HEK293 (cell line): Measurements from ENCODE around the gene CASS4.
"Not testable (repeated sequence)": the region's sequence is repeated elsewhere in the genome, so short reads cannot be mapped to it uniquely, and the experiment has no call there.

Experiments used
- CTCF ChIA-PET: fragments of 350-600 bp; formaldehyde crosslinking; extraction: SDS; loops from one replicate; lab custom pipeline; 2021; ENCODE audit warnings: antibody characterized with exemption; lab: Yijun Ruan, JAX
- POLR2A ChIA-PET: fragments of 300-600 bp; formaldehyde crosslinking; extraction: SDS; loops from one replicate; lab custom pipeline; 2020; ENCODE audit warnings: antibody characterized with exemption, inconsistent platforms; lab: Yijun Ruan, JAX
- H3K27ac ChIP-seq: fragments of 200-500 bp; sonication (Bioruptor generic); 2 replicates; pipeline ENCODE4 v1.5.1; 2014; ENCODE audit warnings: low read depth, low read length, control low read depth, inconsistent platforms; ENCODE audit errors: extremely low read depth
- H3K36me3 ChIP-seq, 2 experiments: fragments of 200-500 bp in 1 of 2; sonication (Bioruptor generic) in 1 of 2; 1 replicate in 1 of 2; 2 replicates in 1 of 2; pipeline ENCODE4 v1.5.1; 2014 to 2017; ENCODE audit warnings: inconsistent platforms in 2 of 2, low read length in 2 of 2; ENCODE audit not compliant: control insufficient read depth in 2 of 2, insufficient read depth in 1 of 2
- H3K4me1 ChIP-seq: fragments of 200-500 bp; sonication (Bioruptor generic); 2 replicates; pipeline ENCODE4 v1.5.1; 2014; ENCODE audit warnings: mild to moderate bottlenecking, low read length, inconsistent platforms; ENCODE audit not compliant: control insufficient read depth, insufficient read depth
- H3K4me3 ChIP-seq: 2 replicates; pipeline ENCODE4 v1.5.1; 2011; ENCODE audit warnings: low read depth, mild to moderate bottlenecking, control low read depth, low read length, moderate library complexity
- H3K9me3 ChIP-seq: fragments of 200-500 bp; sonication (Bioruptor generic); 2 replicates; pipeline ENCODE4 v1.5.1; 2014; ENCODE audit warnings: low read depth, low read length, inconsistent platforms; ENCODE audit not compliant: control insufficient read depth, insufficient read depth
- GFI1B ChIP-seq: fragments of 450-650 bp; formaldehyde crosslinking; IDR thresholded peaks from 2 replicates; pipeline ENCODE4 v1.5.1; 2016; ENCODE audit warnings: missing biosample characterization, missing genetic modification characterization
- KLF16 ChIP-seq: fragments of 450-650 bp; formaldehyde crosslinking; IDR thresholded peaks from 2 replicates; pipeline ENCODE4 v1.5.1; 2017; ENCODE audit warnings: missing biosample characterization, missing genetic modification characterization
- MZF1 ChIP-seq: fragments of 450-650 bp; formaldehyde crosslinking; IDR thresholded peaks from 2 replicates; pipeline ENCODE4 v1.5.1; 2017; ENCODE audit warnings: missing biosample characterization, missing genetic modification characterization, borderline replicate concordance
- REPIN1 ChIP-seq: fragments of 450-650 bp; formaldehyde crosslinking; IDR thresholded peaks from 2 replicates; pipeline ENCODE4 v1.5.1; 2017; ENCODE audit warnings: missing biosample characterization, missing genetic modification characterization, low read depth
- SP2 ChIP-seq: fragments of 450-650 bp; formaldehyde crosslinking; IDR thresholded peaks from 2 replicates; pipeline ENCODE4 v1.5.1; 2016; ENCODE audit warnings: missing biosample characterization, missing genetic modification characterization
- ZFP69B ChIP-seq: fragments of 450-650 bp; formaldehyde crosslinking; IDR thresholded peaks from 2 replicates; pipeline ENCODE4 v1.5.1; 2016; ENCODE audit warnings: missing biosample characterization, missing genetic modification characterization
- ZNF174 ChIP-seq: fragments of 450-650 bp; formaldehyde crosslinking; IDR thresholded peaks from 2 replicates; pipeline ENCODE4 v1.5.0; 2017; ENCODE audit warnings: missing biosample characterization, mild to moderate bottlenecking, missing genetic modification characterization
- ZNF248 ChIP-seq: fragments of 450-650 bp; formaldehyde crosslinking; IDR thresholded peaks from 2 replicates; pipeline ENCODE4 v1.5.1; 2017; ENCODE audit warnings: missing biosample characterization, missing genetic modification characterization
- ZNF311 ChIP-seq: fragments of 450-650 bp; formaldehyde crosslinking; IDR thresholded peaks from 2 replicates; pipeline ENCODE4 v1.5.1; 2017; ENCODE audit warnings: missing biosample characterization, missing genetic modification characterization, borderline replicate concordance
- ZNF324 ChIP-seq: fragments of 450-650 bp; formaldehyde crosslinking; IDR thresholded peaks from 2 replicates; pipeline ENCODE4 v1.5.1; 2016; ENCODE audit warnings: missing biosample characterization, missing genetic modification characterization
- ZNF837 ChIP-seq: fragments of 450-650 bp; formaldehyde crosslinking; IDR thresholded peaks from 2 replicates; pipeline ENCODE4 v1.5.1; 2016; ENCODE audit warnings: missing biosample characterization, missing genetic modification characterization
- ZSCAN23 ChIP-seq: fragments of 450-650 bp; formaldehyde crosslinking; IDR thresholded peaks from 2 replicates; pipeline ENCODE4 v1.5.1; 2016; ENCODE audit warnings: missing biosample characterization, missing genetic modification characterization
- TF ChIP-seq, protein P1 (sequence below): fragments of 450-650 bp; formaldehyde crosslinking; IDR thresholded peaks from 2 replicates; pipeline ENCODE4 v1.5.1; 2016; ENCODE audit warnings: missing biosample characterization, missing genetic modification characterization
- TF ChIP-seq, protein P2 (sequence below): IDR thresholded peaks from 2 replicates; pipeline ENCODE4 v1.6.1; 2011; ENCODE audit warnings: mild to moderate bottlenecking, low read depth, low read length, borderline replicate concordance
- TF ChIP-seq, protein P3 (sequence below): fragments of 450-650 bp; IDR thresholded peaks from 2 replicates; pipeline ENCODE4 v1.5.1; 2018; ENCODE audit warnings: missing biosample characterization, missing genetic modification characterization

CASS4 gene

DNA sequence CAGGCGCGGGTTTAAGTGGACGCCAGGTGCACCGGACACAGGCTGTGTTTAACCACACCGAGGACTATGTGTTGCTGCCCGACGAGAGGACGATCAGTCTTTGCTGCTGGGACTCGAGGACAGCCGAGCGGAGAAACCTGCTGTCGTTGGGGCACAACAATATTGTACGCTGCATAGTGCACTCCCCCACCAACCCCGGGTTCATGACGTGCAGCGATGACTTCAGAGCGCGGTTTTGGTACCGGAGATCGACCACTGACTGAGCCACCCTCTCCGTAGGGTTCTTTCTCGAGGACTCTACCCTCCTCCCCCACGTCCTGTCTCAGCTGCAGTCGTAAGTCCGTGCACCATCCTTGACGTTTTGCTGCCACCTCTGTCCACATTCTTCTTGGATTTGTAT lies 8.6 kb upstream of the CASS4 start:
- ChIA-PET POLR2A (no interaction called here), CTCF (interaction anchor here (1.5 kb wide), 1 partner anchor 11 kb away, joined by 5 read pairs; the partner anchor contains the start of genes AURKA and CSTF1)
- H3K36me3 ChIP-seq: peaks cover 70 to 93% of the 10 kb centered on the region in 2 experiments
- no peaks in the 10 kb centered on the region for H3K4me1 ChIP-seq
- H3K27ac ChIP-seq: no peak overlapping the region
- H3K4me3 ChIP-seq: no peak overlapping the region
- TF ChIP-seq ZNF837 (tag by site-specific recombination): no peak
- TF ChIP-seq, protein P1, sequence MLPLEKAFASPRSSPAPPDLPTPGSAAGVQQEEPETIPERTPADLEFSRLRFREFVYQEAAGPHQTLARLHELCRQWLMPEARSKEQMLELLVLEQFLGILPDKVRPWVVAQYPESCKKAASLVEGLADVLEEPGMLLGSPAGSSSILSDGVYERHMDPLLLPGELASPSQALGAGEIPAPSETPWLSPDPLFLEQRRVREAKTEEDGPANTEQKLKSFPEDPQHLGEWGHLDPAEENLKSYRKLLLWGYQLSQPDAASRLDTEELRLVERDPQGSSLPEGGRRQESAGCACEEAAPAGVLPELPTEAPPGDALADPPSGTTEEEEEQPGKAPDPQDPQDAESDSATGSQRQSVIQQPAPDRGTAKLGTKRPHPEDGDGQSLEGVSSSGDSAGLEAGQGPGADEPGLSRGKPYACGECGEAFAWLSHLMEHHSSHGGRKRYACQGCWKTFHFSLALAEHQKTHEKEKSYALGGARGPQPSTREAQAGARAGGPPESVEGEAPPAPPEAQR (tag by site-specific recombination): no peak
- TF ChIP-seq, all 188 proteins: peak for 0
- H3K9me3 ChIP-seq: no peaks in the 10 kb centered on the region

DNA sequence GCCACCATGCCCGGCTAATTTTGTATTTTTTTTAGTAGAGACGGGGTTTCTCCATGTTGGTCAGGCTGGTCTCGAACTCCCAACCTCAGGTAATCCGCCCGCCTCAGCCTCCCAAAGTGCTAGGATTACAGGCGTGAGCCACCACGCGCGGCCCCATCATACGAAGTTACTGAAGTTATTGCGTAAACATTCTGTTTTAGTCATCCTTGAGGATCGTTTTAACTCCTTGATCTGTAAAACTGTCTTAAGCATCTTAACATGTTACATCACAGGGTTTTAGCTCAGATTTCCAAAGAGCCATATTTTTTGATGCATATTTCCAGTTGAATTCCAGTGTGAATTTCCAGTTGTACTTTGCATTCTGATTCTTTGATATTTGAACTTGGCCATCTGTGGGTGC lies 6.7 kb upstream of the CASS4 start:
- H3K9me3 ChIP-seq, H3K4me3 ChIP-seq, H3K4me1 ChIP-seq, H3K27ac ChIP-seq, POLR2A ChIA-PET: not testable (repeated sequence)
- H3K36me3 ChIP-seq: peaks cover 61 to 90% of the 10 kb centered on the region in 2 experiments
- CTCF ChIA-PET: interaction anchor here (0.6 to 1.3 kb wide), 3 partner anchors 10 to 884 kb away, joined by 3 to 4 read pairs (median 3); no protein-coding TSS in a partner anchor

DNA sequence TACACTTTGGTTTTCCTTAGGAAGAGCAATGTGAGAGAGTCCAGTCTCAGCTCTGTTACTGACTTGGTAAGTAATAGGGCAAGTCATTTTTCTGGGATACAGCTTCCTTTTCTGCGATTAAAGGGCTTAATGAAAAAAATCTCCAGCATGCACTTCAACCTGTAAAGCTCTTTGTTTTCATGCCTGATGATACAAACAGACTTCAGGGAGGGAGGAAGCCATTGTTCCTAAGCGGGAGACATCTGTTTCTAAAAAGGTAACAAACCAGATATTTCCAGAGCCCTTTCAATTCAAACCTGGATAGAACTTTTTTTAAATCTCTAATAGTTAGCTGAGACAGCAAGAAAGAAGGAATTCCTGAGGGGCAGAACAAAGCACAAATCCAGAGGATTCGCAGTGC lies 5.2 kb upstream of the CASS4 start:
- no peak overlapping the region for H3K4me3 ChIP-seq
- H3K27ac ChIP-seq: no peak overlapping the region
- ChIA-PET POLR2A (no interaction called here), CTCF (no interaction called here)
- H3K4me1 ChIP-seq: no peaks in the 10 kb centered on the region
- H3K36me3 ChIP-seq: peaks cover 53 to 75% of the 10 kb centered on the region in 2 experiments
- TF ChIP-seq REPIN1 (no peak), ZSCAN23 (tag by site-specific recombination) (no peak), KLF16 (tag by site-specific recombination) (no peak), ZNF311 (tag by site-specific recombination) (no peak), MZF1 (no peak), SP2 (tag by site-specific recombination) (no peak), ZNF248 (no peak), ZFP69B (tag by site-specific recombination) (no peak)
- TF ChIP-seq, protein P2, sequence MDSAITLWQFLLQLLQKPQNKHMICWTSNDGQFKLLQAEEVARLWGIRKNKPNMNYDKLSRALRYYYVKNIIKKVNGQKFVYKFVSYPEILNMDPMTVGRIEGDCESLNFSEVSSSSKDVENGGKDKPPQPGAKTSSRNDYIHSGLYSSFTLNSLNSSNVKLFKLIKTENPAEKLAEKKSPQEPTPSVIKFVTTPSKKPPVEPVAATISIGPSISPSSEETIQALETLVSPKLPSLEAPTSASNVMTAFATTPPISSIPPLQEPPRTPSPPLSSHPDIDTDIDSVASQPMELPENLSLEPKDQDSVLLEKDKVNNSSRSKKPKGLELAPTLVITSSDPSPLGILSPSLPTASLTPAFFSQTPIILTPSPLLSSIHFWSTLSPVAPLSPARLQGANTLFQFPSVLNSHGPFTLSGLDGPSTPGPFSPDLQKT: no peak
- TF ChIP-seq, protein P3, sequence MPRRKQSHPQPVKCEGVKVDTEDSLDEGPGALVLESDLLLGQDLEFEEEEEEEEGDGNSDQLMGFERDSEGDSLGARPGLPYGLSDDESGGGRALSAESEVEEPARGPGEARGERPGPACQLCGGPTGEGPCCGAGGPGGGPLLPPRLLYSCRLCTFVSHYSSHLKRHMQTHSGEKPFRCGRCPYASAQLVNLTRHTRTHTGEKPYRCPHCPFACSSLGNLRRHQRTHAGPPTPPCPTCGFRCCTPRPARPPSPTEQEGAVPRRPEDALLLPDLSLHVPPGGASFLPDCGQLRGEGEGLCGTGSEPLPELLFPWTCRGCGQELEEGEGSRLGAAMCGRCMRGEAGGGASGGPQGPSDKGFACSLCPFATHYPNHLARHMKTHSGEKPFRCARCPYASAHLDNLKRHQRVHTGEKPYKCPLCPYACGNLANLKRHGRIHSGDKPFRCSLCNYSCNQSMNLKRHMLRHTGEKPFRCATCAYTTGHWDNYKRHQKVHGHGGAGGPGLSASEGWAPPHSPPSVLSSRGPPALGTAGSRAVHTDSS (tag by site-specific recombination): no peak
- TF ChIP-seq, all 188 proteins: peak for 0
- no peaks in the 10 kb centered on the region for H3K9me3 ChIP-seq

DNA sequence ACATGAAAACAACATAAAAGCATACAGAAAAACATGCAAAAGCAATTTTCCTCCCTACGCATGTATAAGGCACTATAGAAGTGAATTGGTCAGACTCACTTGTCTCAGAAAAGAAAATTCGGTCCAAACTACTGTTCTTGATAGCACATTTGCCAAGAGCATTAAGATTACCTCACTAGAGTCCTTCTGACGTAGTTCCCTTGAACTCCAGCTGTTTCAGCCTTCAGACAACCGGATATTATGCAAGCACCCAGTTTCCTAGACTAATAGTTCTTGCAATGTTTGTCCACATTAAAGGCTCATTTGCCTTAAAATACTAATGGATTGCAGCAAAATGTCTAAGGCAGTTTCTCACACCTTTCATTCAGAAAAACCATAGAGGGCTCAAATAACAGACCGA lies 2.5 kb upstream of the CASS4 start:
- Histone ChIP-seq H3K4me1 (no peaks in the 10 kb centered on the region), H3K36me3 (peaks cover 32 to 58% of the 10 kb centered on the region in 2 experiments), H3K27ac (no peak overlapping the region), H3K4me3 (no peak overlapping the region), H3K9me3 (no peaks in the 10 kb centered on the region)
- CTCF ChIA-PET: interaction anchor here (1.2 kb wide), 1 partner anchor 12 kb away, joined by 4 read pairs; no protein-coding TSS in a partner anchor
- POLR2A ChIA-PET: no interaction called here
- TF ChIP-seq GFI1B (tag by site-specific recombination) (no peak), ZNF324 (tag by site-specific recombination) (no peak), ZNF174 (no peak)
